ENCODE measurements around the gene CDK2AP2. TPM values are rescaled to one million over a fixed set of nuclear protein-coding genes. Genes with fewer than 3 reads are reported as not detected.

The CDK2AP2 gene
- polyA plus RNA-seq, 3 donors: 47.8 to 80.2 (median 78.5) TPM

GRCh38 chr11:67538306-67538705 lies 30.3 kb upstream of the CDK2AP2 start:
- H4K20me1 ChIP-seq (ENCODE audit: insufficient read depth, low read length): no peaks in the 10 kb centered on the region
- no peaks in the 10 kb centered on the region for H3K4me1 ChIP-seq (ENCODE audit: control insufficient read depth in 1 of 2, insufficient read depth in 2 of 2, low read length in 2 of 2)
- no peaks in the 10 kb centered on the region for H3K36me3 ChIP-seq (replicated peaks in 1 of 2; ENCODE audit: control insufficient read depth in 1 of 2, insufficient read depth in 2 of 2, low read length in 2 of 2)
- no peaks in the 10 kb centered on the region for H3K79me2 ChIP-seq (ENCODE audit: insufficient read depth, low read length)
- H3K4me1 Mint-ChIP-seq: no peaks in the 10 kb centered on the region
- no peak for TF ChIP-seq CTCF (IDR thresholded peaks at IDR 0.05)
- no peak overlapping the region for H3K27ac Mint-ChIP-seq
- peaks cover 0 to 5% (median 3%) of the 10 kb centered on the region in 3 donors for H3K27me3 Mint-ChIP-seq (ENCODE audit: low read depth in 3 of 3)
- H3K4me3 ChIP-seq (replicated peaks in 1 of 3; ENCODE audit: low read depth in 2 of 3, low read length in 3 of 3): no peak overlapping the region
- H2AFZ ChIP-seq (ENCODE audit: insufficient read depth, low read depth, low read length, poor library complexity, severe bottlenecking): no peak overlapping the region
- intact Hi-C loops (cut with micrococcal nuclease): no loop called here
- H3K9me3 ChIP-seq (replicated peaks in 1 of 2; ENCODE audit: control insufficient read depth in 1 of 2, insufficient read depth in 1 of 2, low read length in 2 of 2): peaks cover 15 to 20% of the 10 kb centered on the region in 2 donors
- H3K9ac ChIP-seq (ENCODE audit: insufficient read depth, low read length, poor library complexity, severe bottlenecking): no peak overlapping the region
- H3K4me3 Mint-ChIP-seq: no peak overlapping the region
- H3K27ac ChIP-seq (ENCODE audit: low read depth in 1 of 2, low read length in 2 of 2): no peak overlapping the region
- peaks cover 12 to 30% (median 24%) of the 10 kb centered on the region in 7 donors for H3K9me3 Mint-ChIP-seq
- 98% methylated on average over 5 of the region's 6 CpGs for WGBS (ENCODE audit: insufficient coverage)
- no peaks in the 10 kb centered on the region for H3K36me3 Mint-ChIP-seq
- H3K4me2 ChIP-seq (replicated peaks; ENCODE audit: extremely low read depth, low read length, poor library complexity, severe bottlenecking): no peak overlapping the region
- DNase-seq: no peak
- H3K27me3 ChIP-seq (ENCODE audit: control insufficient read depth in 2 of 2, insufficient read depth in 2 of 2, low read length in 2 of 2): peaks cover 0 to 2% of the 10 kb centered on the region in 2 donors

- no peaks in the 10 kb centered on the region for H4K20me1 ChIP-seq (ENCODE audit: insufficient read depth, low read length)
- Mint-ChIP-seq H3K36me3 (no peaks in the 10 kb centered on the region), H3K27ac (no peak overlapping the region), H3K27me3 (ENCODE audit: low read depth in 3 of 3) (peaks cover 0 to 6% (median 3%) of the 10 kb centered on the region in 3 donors), H3K4me1 (no peaks in the 10 kb centered on the region), H3K4me3 (no peak overlapping the region), H3K9me3 (peaks cover 15 to 43% (median 32%) of the 10 kb centered on the region in 7 donors)
- no peaks in the 10 kb centered on the region for H3K4me1 ChIP-seq (ENCODE audit: control insufficient read depth in 1 of 2, insufficient read depth in 2 of 2, low read length in 2 of 2)
- H3K36me3 ChIP-seq (replicated peaks in 1 of 2; ENCODE audit: control insufficient read depth in 1 of 2, insufficient read depth in 2 of 2, low read length in 2 of 2): no peaks in the 10 kb centered on the region
- H3K27ac ChIP-seq (ENCODE audit: low read depth in 1 of 2, low read length in 2 of 2): no peak overlapping the region
- peaks cover 0 to 2% of the 10 kb centered on the region in 2 donors for H3K27me3 ChIP-seq (ENCODE audit: control insufficient read depth in 2 of 2, insufficient read depth in 2 of 2, low read length in 2 of 2)
- H3K79me2 ChIP-seq (ENCODE audit: insufficient read depth, low read length): no peaks in the 10 kb centered on the region
- H3K4me3 ChIP-seq (replicated peaks in 1 of 3; ENCODE audit: low read depth in 2 of 3, low read length in 3 of 3): no peak overlapping the region
- DNase-seq: no peak
- no CpG with 5 or more reads among the region's 1 CpG for WGBS (ENCODE audit: insufficient coverage)
- TF ChIP-seq CTCF (IDR thresholded peaks at IDR 0.05): no peak
- no peak overlapping the region for H3K4me2 ChIP-seq (replicated peaks; ENCODE audit: extremely low read depth, low read length, poor library complexity, severe bottlenecking)
- no peak overlapping the region for H3K9ac ChIP-seq (ENCODE audit: insufficient read depth, low read length, poor library complexity, severe bottlenecking)
- intact Hi-C loops (cut with micrococcal nuclease): no loop called here
- no peak overlapping the region for H2AFZ ChIP-seq (ENCODE audit: insufficient read depth, low read depth, low read length, poor library complexity, severe bottlenecking)
- H3K9me3 ChIP-seq (replicated peaks in 1 of 2; ENCODE audit: control insufficient read depth in 1 of 2, insufficient read depth in 1 of 2, low read length in 2 of 2): peaks cover 15 to 29% of the 10 kb centered on the region in 2 donors
Measured at GRCh38 chr11:67535561-67535960, 27.6 kb upstream of the CDK2AP2 start.

Measured in CD14-positive monocyte (primary cell).